Fibroblast of villous mesenchyme (primary cell): ENCODE results near the gene MINDY1. TPM values are rescaled to one million over a fixed set of nuclear protein-coding genes. Genes with fewer than 3 reads are reported as not detected.
A peak's percentile ranks its signal among the peaks of the same experiment; 100 is the strongest.

Experiments used
- DNase-seq: peaks from one replicate; pipeline ENCODE4 v3.0.0-alpha.2; 2010; ENCODE audit warnings: low read depth
- H3K4me3 ChIP-seq: 2 replicates; pipeline ENCODE4 v1.5.1; 2011; ENCODE audit warnings: low read depth, mild to moderate bottlenecking, low read length
- CTCF ChIP-seq: IDR thresholded peaks from 2 replicates; pipeline ENCODE4 v1.5.1; 2012; ENCODE audit warnings: low read depth, mild to moderate bottlenecking, low read length; ENCODE audit not compliant: insufficient read depth
- total RNA-seq: library from RNA; depleted of rRNA; stranded (reverse); fragments of >200 nt; gene quantifications from 2 replicates; pipeline ENCODE4 v1.2.3, GENCODE V29; 2012

Gene MINDY1
- 10.8 and 11.0 TPM in 2 replicates for total RNA-seq

GRCh38 chr1:151006327-151007052 lies at the start of gene MINDY1:
Gene MINDY1, minus strand, starts transcription at chr1:151006902. Its CDS starts 4,285 bp downstream, at chr1:151002617.
- peak within 1 kb of the TSS; percentile 65 for H3K4me3 ChIP-seq
- TF ChIP-seq CTCF, result peak; percentile 66
- peak; percentile 91 for DNase-seq

DNA sequence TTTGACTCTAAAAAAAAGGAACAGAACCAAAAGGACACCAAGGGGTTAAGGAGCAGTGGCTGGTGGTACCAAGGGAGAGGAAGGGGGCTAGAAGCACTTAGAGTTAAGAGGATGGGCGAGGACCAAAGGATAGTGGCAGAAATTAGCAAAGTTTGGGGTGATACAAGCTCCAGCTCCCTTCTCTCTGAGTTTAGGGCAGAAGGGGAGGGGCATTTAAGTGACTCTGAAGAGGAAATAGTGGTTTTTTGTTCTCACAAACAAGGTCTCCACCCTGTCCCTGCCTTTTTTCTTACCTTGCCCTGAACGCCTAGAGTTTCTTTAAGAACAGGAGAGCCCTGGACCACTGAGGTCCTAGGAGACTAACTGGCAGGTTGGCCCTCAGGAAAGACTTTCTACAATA lies 49.4 kb upstream of the MINDY1 start:
- H3K4me3 ChIP-seq, result no peak overlapping the region
- no peak for TF ChIP-seq CTCF
- DNase-seq, result no peak

- DNase-seq, result no peak
- no peak overlapping the region for H3K4me3 ChIP-seq
- no peak for TF ChIP-seq CTCF
Measured at GRCh38 chr1:151055581-151055980, 48.9 kb upstream of the MINDY1 start.

- DNase-seq, result no peak
- H3K4me3 ChIP-seq, result no peak overlapping the region
- no peak for TF ChIP-seq CTCF
Measured at GRCh38 chr1:151054971-151055547, 48.4 kb upstream of the MINDY1 start.

DNA sequence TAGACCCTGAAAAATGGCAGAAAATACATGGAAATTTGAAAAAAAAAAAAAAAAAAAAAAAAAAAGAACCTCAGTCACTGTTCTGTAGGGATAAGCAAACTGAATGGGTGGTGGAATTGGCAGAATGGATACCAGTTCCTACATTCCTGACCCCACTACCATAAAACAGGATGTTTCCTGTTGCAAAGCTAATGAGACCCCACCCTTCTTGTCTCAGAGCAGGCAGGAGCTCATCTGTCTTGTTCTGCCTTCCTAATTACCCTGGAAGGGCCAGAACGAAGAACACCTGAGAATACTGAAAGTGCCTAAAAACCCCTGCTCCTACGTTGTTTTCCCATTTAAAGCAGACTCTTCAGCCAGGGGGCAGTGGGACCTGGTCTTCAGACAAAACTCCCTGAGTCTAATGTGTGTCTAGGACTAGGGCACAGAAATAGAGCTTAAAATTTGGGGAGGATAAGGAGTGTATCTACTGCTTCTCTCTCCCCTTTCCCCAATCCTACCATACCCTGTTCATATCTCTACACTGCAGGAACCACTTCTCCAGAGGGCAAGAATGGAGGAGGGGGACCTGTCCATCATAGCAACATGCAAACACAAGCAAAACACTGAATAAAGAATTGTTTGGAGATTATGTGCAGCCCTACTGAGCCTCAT lies 44.8 kb upstream of the MINDY1 start:
- H3K4me3 ChIP-seq, result no peak overlapping the region
- no peak for TF ChIP-seq CTCF
- DNase-seq, result no peak

- H3K4me3 ChIP-seq, result no peak overlapping the region
- no peak for TF ChIP-seq CTCF
Measured at GRCh38 chr1:151050051-151050688, 43.5 kb upstream of the MINDY1 start.

More at GRCh38 chr1:151050051-151050688, 43.5 kb upstream of the MINDY1 start:
- no peak for DNase-seq
